Tongue (tissue), 2 donors: ENCODE measurements around the gene ZCWPW1. TPM values are rescaled to one million over a fixed set of nuclear protein-coding genes. Genes with fewer than 3 reads are reported as not detected.
"Not testable (repeated sequence)": the region's sequence is repeated elsewhere in the genome, so short reads cannot be mapped to it uniquely, and the experiment has no call there.

Experiments
- DNase-seq: peaks from one replicate; pipeline ENCODE4 v3.0.0-alpha.2; 2015
- total RNA-seq: library from RNA; depleted of rRNA; stranded (reverse); fragments of >200 nt; gene quantifications from one replicate; pipeline ENCODE4 v1.2.3, GENCODE V29; 2014

The ZCWPW1 gene
- total RNA-seq, 1 donor from 2014 or later: 2.1 TPM

DNA sequence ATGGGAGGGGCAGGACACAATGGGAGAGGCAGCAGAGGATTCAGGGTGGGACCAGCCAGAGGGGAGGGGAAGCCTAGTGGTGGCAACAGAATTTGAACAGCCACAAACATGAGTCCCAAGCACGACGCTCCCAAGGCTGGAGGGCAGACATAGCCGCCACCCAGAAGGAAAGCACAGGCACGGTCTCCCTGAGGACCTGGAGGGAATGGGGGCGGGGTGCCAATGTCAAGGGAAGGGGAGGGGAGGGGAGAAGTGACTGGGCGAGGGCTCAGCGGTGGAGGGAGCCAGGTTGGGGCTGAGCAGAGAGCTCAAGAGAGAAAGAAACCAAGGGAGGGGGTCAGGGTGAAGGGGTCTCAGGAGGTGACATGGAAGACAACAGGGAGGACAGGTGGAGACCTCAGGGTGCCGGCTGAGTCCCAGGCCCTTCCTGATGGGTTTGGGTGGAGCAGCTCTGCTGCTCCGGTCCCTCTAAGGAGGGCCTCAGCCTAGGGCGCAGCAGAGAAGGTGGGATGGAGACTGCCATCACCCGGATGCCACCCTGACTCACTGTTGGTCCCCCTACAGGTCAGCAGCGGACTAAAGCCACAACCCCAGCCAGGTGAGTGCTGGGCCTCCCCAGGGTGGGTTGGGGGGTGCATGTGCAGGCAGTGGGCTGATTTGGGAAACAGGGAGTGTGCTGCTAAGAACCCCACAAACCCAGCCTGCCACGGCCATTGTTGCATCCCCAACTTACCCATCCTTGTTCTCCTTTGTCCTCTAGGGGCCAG, 31.0 kb downstream of the ZCWPW1 start:
- no peak for DNase-seq

DNA sequence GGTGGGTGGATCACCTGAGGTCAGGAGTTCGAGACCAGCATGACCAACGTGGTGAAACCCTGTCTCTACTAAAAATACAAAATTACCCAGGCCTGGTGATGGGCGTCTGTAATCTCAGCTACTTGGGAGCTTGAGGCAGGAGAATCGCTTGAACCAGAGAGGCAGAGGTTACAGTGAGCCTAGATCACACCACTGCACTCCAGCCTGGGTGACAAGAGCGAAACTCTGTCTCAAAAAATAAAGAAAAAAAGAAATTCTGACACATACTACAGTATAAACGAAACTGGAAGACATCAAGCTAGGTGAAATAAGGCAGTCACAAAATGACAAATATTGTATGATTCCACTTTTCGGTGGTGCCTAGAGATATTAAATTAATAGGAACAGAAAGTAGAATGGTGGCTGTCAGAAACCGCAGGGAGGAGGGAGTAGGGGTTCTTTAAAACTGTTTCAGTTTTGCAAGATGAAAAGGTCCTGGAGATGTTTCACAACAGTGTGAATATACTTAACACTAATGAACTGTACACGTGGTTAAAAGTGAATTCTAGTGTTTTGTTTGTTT, 32.0 kb downstream of the ZCWPW1 start:
- no peak for DNase-seq

DNA sequence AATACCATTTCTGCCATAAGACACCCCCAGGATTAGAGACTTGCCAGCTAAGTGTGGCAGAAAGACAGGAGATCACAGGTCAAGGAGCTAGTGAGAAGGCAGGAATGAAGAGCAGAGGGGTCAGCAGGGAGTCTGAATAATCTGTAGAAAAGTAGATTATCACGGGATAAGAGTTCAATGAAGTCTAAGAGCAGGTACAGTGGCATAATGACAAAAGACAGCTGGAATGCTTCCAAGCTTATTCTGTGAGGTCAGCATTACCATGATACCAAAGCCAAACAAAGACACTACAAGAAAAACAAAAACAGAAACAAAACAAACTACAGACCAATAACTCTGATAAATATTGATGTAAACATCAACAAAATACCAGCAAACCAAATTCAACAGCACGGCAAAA, 34.4 kb downstream of the ZCWPW1 start:
- no peak for DNase-seq

DNA sequence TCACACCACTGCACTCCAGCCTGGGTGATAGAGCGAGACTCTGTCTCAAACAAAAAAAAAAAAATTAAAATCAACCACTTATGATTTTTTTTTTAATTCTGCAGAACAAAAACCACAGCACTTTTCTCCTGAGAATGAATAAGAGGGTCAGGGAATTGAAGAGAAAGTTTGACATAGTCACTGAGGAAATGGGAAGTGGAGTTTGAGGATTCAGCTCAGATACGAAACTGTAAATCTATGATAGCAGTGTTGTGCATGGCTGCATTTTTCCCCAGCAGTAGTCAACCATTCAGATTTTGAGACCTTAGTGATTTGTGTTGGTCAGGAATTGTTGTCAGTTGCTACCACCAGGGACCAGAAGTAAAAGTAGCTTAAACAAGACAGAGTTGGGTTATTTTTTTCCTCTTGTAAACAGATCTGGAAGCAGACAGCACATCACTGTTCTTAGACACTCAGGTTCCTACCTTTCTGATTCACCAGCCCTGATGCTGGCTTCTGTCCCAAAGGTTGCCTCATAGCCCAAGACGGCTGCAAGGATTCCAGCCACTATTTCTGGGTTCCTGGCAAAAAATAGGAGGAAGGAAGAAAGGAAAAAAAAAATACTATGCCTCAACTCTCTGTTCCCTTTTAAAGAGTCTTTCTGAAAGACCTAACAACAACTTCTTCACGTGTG, 35.1 kb downstream of the ZCWPW1 start:
- DNase-seq: no peak

DNA sequence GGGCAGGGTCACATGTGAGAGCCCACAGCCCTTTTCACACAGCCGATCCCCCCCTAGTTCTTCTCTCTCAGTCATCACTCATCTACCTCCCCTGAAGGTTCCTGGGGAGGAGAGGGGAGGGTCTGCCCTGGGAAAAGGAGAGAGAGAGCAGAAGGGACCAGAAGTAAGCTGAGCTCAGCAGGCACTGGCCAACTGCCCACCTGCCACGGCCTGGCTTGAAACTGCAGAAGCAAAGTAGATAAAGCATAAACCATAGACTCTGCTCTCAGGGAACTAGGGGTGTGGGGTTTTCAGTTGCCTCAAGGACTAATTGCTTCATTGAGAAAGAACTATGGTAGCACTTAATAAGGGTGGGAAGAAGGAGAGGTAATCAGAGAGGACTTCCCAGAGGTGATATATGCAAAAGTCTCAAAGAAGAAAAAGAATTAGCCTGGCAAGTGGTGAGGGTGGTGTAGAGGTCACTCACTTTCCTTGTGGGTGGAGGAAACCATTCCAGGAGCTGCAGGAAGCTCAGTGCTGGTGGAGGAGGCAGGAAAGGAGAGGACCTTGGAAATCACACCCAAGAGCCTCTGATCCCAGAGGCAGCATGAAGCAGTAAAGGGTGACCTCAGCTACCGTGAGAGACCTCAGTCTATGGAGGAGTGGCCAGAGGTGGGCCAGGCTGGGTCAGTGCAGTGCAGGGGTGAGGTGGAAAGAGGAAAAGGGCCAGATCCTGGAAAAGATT, 38.1 kb downstream of the ZCWPW1 start:
- DNase-seq: no peak

DNA sequence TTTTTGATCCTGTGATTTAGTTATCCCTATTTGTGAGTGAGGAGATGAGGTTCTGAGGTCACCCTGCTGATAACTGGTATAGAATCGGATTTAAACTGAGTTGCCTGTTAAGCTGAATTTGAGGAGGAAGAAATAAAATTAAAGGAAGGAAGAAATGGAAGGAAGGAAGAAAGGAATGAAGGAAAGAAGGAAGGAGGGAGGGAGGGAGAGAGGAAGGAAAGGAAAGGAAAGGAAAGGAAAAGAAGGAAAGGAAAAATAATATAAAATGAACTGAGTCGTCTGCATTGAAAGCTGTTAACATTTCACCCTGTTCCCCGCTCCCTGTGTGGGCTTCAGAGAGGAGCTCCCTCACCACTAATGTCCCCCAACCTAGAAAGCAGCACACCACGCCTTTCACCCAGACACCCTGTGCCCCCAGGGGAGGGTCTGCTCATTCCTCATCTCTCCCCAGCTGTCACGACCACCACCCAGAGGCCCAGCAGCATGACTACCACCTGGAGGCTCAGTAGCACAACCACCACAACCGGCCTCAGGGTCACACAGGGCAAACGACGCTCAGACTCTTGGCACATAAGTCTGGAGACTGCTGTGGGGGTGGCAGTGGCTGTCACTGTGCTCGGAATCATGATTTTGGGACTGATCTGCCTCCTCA, 38.9 kb downstream of the ZCWPW1 start:
- no peak for DNase-seq

DNA sequence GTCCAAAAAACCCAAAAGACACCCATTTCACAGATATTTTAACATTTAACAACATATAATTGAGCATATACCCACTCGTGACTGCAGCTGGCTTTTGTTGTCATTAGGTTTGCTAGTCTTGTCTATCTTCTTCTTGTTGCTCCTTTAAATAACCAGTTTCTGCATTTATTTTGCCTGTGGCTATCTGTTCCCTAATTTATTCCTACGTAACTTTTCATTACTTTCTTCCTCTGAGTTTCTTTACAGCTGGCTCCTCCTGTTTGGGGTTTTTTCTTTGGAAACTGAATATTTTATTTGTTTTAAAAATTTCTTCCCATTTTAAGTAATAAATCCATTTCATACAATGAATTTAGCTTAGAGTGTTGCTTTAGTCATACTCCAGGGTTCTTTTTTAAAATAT, 40.8 kb downstream of the ZCWPW1 start:
- DNase-seq: no peak

DNA sequence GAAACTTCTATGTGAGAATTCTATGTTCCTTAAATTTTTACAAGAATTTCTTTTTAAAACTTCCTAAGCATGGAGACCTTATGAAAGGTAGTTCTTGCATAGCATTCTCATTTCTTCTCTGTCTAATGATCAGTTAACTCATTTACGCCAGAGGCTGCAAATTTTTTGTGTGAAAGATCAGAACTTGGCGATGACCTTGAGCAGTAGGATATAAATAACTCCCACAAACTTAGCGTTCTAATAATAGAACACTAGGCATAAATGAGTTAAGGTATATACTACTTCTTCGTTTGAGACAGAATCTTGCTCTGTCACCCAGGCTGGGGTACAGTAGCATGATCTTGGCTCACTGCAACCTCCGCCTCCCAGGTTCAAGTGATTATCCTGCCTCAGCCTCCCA, 41.6 kb downstream of the ZCWPW1 start:
- no peak for DNase-seq

DNA sequence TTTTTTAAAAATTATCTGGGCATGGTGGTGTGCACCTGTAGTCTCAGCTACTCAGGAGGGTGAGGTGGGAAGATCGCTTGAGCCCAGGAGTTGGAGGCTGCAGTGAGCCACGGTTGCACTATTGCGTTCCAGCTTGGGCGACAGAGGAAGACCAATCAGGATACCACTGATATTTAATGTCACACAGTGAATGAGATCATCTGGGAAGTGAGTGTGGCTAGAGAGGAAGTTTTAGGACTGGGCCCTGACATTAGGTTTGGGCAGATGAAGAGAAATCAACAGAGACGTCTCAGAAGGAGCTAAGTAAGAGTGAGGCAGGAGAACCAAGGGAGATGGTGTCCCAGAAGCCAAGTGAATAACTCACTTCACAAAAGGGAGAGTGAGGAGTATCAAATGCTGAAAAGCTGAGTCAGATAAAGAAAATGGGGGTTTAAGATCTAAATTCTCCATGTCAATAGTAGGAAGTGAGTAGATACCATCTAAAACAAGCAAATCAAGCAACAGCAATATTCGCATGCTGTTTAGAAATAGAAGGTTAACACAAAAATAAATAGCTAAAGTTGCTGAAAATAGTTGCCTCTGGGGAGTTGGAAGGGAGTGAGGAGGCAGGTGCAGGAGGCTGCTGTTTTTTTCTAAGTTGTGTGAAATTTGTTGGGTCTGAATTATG, 43.7 kb downstream of the ZCWPW1 start:
- DNase-seq: no peak

DNA sequence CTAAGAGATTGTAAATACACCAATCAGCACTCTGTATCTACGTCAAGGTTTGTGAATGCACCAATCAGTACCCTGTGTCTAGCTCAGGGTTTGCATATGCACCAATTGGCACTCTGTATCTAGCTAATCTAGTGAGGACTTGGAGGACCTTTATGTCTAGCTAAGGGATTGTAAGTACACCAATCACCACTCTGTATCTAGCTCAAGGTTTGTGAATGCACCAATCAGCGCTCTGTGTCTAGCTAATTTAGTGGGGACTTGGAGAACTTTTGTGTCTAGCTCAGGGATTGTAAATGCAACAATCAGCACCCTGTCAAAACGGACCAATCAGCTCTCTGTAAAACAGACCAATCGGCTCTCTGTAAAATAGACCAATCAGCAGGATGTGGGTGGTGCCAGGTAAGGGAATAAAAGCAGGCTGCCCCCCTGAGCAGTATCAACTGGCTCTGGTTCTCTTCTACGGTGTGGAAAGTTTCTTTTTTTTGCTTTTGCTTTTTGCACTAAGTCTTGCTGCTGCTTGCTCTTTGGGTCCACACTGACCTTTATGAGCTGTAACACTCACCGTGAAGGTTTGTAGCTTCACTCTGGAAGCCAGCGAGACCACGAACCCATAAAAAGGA, 46.2 kb downstream of the ZCWPW1 start:
- not testable (repeated sequence) for DNase-seq

DNA sequence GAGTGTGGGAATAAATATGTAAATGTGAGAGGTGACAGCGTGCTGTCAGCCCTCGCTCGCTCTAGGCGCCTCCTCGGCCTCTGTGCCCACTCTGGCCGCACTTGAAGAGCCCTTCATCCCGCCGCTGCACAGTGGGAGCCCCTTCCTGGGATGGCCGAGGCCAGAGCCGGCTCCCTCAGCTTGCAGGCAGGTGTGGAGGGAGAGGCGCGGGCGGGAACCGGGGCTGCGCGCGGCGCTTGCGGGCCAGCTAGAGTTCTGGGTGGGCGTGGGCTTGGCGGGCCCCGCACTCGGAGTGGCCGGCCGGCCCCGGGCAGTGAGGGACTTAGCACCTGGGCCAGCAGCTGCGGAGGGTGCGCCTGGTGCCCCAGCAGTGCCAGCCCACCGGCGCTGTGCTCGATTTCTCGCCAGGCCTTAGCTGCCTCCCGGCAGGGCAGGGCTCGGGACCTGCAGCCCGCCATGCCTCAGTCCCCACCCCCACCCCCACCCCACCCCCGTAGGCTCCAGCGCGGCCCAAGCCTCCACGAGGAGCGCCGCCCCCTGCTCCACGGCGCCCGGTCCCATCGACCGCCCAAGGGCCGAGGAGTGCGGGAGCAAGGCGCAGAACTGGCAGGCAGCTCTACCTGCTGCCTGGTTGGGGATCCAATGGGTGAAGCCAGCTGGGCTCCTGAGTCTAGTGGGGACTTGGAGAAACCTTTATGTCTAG, 46.8 kb downstream of the ZCWPW1 start:
- DNase-seq: not testable (repeated sequence)

DNA sequence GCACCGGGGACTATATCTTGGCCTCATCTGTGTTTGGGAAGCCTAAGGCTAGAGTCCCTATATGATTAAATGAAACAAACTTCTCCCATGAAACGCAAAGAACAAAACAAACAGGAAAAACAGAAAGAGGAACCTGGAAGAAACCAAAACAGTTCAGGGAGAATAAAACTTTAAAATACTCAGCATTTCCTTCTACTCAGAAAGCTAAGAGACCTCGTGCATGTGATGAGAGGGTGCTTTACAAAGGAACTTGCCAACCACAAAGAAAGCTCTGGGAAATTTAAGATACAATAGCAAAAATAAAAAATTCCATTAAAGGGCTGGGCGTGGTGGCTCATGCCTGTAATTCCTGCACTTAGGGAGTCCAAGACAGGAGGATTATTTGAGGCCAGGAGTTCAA, 48.3 kb downstream of the ZCWPW1 start:
- DNase-seq: no peak

DNA sequence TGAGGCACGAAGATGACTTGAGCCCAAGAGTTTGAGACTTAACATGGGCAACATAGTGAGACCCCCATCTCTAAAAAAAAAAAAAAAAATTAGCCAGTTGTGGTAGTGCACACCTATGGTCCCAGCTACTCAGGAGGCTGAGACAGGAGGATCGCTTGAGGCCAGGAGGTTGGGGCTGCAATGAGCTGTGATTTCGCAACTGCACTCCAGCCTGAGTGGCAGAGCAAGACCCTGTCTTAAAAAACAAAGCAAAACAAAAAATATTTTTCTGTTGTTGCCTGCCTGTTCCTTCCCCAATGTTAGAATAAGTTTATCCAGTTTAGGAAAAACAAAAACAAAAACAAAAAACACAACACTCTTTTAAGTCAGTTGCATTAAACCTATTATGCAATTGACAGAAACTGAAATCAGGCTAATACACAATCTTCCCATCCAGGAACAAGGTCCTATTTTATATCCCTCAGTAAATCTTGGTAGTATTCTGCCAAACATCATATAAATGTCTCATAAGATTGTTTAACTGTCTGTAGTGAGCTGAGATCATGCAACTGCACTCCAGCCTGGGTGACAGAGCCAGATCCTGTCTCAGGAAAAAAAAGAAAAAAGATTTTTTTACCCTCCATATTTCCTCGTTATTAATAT, 50.3 kb downstream of the ZCWPW1 start:
- no peak for DNase-seq

DNA sequence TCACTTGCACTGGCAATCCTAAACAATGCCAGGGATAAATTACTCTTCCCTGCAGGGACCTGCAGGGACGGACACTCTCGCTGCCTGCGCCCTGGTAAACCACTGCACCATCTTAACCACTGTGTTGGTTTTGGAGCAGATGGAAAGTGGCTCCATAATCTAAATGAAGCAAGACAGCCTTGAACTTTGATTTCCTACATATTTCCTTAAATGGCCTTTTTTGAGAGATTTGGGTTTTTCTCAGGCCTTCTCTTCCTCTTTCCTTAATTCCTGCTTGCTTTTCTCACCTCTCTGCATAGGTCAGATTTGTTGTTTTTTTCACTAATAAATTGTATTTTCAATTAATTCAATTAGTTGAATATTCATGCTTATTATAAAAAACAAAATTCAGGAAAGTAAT, 52.4 kb downstream of the ZCWPW1 start:
- DNase-seq: no peak

DNA sequence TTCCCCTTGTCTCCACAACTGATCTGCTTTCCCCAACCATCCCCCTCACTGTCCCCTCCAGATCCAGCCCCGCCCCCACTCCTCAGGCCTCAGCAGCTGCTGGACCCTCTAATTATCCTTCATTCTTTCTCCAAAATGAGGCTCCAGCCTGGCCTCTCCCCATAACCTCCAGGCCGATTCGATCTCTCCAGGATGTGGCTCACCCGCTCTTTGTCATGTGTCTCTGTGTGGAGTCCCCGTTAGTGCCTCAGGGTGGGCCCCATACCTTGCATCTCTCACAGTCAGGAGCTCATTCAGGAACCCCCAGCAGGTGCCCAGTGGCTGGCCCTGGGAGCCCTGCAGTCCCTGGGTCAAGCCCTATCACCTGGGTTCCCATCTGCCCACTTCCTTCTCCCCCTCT, 53.9 kb downstream of the ZCWPW1 start:
- DNase-seq: no peak

DNA sequence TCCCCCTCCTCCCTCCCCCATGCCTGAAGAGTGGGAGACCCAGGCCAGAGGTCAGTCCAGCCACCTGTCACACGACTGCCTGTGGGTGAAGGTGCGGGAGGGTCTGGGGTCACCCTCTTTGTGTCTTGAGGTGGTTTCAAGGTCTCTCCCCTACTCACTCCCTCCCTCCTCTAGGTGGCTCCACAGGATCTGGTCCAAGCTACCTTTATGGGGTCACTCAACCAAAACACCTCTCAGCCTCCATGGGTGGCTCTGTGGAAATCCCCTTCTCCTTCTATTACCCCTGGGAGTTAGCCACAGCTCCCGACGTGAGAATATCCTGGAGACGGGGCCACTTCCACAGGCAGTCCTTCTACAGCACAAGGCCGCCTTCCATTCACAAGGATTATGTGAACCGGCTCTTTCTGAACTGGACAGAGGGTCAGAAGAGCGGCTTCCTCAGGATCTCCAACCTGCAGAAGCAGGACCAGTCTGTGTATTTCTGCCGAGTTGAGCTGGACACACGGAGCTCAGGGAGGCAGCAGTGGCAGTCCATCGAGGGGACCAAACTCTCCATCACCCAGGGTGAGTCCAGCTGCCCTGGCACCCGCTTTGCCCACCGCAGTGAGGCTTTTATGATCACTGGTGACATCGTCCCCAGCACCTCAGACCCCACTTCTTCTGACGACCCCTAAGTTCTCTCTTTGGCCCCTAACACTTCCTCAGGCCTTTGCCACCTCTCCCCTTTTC, 54.5 kb downstream of the ZCWPW1 start:
- DNase-seq: not testable (repeated sequence)

DNA sequence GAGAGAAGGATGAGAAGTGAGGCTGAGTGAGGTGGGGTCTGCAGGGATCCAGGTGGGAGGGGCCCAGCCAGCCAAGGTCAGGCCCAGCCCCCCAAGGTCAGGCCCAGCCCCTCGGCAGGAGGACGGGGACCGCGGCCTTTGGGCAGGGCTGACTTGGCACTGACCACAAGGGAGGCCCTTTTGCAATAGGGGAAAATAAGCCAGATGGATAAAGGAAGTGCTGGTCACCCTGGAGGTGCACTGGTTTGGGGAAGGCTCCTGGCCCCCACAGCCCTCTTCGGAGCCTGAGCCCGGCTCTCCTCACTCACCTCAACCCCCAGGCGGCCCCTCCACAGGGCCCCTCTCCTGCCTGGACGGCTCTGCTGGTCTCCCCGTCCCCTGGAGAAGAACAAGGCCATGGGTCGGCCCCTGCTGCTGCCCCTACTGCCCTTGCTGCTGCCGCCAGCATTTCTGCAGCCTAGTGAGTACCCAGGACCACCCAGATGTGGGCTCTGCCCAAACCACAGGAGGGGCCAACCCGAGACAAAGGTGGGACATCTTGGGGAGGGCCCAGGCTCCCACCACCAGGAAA, 55.2 kb downstream of the ZCWPW1 start, which contains the start of gene PILRA:
PILRA (plus strand) TSS at position 227 of the 571 bp plus-strand sequence; CDS start at position 397, 170 bp downstream.
- DNase-seq: no peak

DNA sequence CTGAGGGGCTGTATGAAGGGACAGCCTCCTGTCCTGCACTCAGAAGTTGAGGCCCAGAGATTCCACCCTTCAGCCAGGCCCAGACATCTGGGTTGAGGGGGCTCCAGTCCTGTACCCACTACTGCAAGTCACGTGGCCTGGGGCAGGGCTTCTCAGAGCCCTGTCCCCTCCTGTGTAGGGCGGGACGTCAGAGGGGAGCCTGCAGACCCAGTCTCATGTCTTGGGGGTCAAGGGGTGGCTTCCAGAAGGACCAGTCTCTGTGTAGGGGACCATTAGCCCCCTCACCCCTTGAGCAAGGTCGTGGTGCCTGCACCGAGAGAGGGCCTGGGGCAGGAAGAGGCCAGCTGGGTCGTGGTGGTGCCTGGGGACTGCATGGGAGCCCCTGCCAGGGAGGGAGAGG, 55.8 kb downstream of the ZCWPW1 start:
- no peak for DNase-seq

DNA sequence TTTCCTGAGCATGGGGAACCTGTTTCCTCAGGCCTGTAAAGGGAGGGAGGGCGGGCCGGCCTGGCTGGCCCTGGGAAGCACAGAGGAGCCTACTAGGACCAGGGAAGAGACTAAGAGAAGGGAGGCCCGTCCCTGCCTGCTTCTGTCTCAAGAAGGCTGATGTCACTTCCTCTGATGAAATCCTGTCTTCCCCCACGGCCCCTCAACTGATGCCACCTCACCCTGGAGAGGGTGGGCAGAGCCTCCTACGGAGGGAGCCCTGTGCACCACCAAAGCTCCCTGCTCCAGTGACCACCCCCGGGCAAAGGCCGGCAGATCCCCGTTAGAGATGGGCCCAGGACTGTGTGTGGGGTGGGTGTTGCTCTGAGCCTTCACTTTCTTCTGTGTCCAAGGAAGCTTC, 56.2 kb downstream of the ZCWPW1 start:
- peak; percentile 11 for DNase-seq
